MG63 (cell line): ENCODE measurements around the gene EIPR1. TPM values are rescaled to one million over a fixed set of nuclear protein-coding genes. Genes with fewer than 3 reads are reported as not detected.

Experiments
- DNase-seq: peaks from one replicate; pipeline ENCODE4 v3.0.0-alpha.2; 2020
- H3K27me3 ChIP-seq: fragments of 250-450 bp; sonication (Bioruptor Pico); 2 replicates; pipeline ENCODE4 v1.5.1; 2020; ENCODE audit warnings: mild to moderate bottlenecking, moderate library complexity
- H3K36me3 ChIP-seq: fragments of 250-450 bp; sonication (Bioruptor Pico); 2 replicates; pipeline ENCODE4 v1.5.1; 2020; ENCODE audit warnings: mild to moderate bottlenecking, moderate library complexity
- H3K4me3 ChIP-seq: fragments of 250-450 bp; sonication (Bioruptor Pico); 2 replicates; pipeline ENCODE4 v1.5.1; 2020; ENCODE audit warnings: mild to moderate bottlenecking, moderate library complexity
- H3K9me3 ChIP-seq: fragments of 250-450 bp; sonication (Bioruptor Pico); 2 replicates; pipeline ENCODE4 v1.5.1; 2020; ENCODE audit warnings: mild to moderate bottlenecking, moderate library complexity
- total RNA-seq: library from RNA; depleted of rRNA; stranded (reverse); fragments of >200 nt; shearing (Covaris generic); gene quantifications from 2 replicates; pipeline ENCODE4 v1.2.3, GENCODE V29; 2014; ENCODE audit warnings: low replicate concordance

EIPR1 gene
- total RNA-seq, 1 experiment from 2014 or later = 78.7 TPM

DNA sequence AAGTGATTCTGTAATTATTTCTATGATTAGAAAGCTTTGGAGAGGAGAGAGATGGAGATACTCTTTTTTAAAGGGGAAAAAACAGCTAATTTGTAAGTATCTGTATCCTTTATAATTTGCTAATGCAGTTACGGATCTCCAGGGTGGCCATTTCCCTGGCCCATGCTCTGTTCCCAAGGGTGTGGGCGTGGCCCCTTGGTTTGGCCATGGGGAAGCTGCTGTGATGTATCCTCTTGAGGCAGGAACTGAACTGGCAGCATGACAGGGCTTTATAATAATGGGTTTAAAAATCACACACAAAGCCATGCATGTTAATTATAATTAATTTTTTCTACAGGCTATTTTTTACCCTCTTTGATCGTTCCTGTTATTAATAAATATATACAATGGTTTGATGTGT lies 28.9 kb upstream of the EIPR1 start:
- no peak overlapping the region for H3K4me3 ChIP-seq
- H3K9me3 ChIP-seq = no peaks in the 10 kb centered on the region
- no peak for DNase-seq
- no peaks in the 10 kb centered on the region for H3K27me3 ChIP-seq
- peaks cover 24% of the 10 kb centered on the region for H3K36me3 ChIP-seq

DNA sequence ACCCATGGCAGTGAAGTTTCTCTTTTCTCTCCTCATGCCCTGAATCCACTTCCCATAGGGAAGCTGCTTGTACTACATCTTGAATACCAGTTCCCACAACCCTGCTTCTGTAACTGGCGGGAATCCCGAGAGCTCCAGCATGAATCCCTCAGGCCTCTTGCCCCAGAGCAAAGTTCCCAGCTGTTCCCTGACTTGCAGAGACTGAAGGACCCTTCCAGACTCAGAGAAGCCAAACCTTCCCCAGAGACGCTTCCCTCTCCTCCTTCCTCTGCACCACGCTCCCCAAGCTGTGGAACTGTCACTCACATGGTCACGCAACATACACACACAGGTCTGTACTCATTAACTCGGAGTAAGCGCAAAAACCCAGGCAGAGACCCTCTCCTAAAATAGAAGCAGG lies 28.3 kb upstream of the EIPR1 start:
- Histone ChIP-seq H3K4me3 (no peak overlapping the region), H3K9me3 (no peaks in the 10 kb centered on the region), H3K36me3 (peaks cover 29% of the 10 kb centered on the region), H3K27me3 (no peaks in the 10 kb centered on the region)
- DNase-seq = no peak

DNA sequence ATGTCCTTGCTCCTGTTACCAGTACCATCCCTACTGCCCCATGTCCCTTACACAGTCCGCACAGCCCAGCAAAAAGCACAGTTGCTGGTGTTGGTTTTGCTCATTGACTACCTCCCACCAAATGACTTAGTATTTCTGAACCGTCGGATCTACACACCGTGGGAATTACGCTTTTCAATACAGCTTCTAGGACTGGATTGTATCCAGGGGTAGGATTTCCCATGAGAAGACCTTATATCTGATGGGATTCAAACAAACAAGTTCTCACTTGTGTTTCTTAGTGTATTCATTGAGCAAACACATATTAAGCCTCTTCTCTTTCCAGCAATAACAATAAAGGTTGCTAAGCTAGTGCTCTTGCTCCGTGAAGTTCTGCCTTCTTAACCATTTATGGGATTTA lies 27.7 kb upstream of the EIPR1 start:
- H3K36me3 ChIP-seq = peaks cover 35% of the 10 kb centered on the region

DNA sequence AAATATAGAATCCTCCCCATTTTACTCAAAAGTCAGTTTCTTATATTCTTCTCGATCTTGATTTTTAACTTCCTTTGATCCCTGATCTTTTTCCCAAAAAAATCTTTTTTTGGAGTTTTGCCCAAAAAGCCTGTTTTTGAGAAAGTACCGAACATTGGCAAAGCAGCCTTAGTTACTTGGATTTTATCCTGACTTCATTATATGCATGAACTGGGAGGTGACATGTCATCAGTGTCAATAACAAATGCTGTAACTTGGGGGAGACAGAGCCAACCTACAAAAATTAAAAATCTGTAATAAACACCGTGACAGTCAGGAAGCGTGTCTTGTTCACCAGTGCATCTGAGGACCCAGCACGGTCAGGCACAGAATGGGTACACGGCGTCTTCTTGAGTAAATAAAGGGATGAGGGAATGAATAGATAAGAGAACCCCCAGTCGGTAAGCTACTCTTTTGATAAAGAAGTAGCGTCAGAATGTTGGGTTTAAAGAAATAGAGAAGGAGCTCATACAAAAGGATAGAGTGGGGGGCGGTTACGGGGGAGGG lies 26.8 kb upstream of the EIPR1 start:
- DNase-seq = no peak
- Histone ChIP-seq H3K9me3 (no peaks in the 10 kb centered on the region), H3K27me3 (no peaks in the 10 kb centered on the region), H3K36me3 (peaks cover 35% of the 10 kb centered on the region), H3K4me3 (no peak overlapping the region)

More for the DNA sequence above, 27.7 kb upstream of the EIPR1 start:
- Histone ChIP-seq H3K9me3 (no peaks in the 10 kb centered on the region), H3K27me3 (no peaks in the 10 kb centered on the region), H3K4me3 (no peak overlapping the region)
- DNase-seq = no peak

DNA sequence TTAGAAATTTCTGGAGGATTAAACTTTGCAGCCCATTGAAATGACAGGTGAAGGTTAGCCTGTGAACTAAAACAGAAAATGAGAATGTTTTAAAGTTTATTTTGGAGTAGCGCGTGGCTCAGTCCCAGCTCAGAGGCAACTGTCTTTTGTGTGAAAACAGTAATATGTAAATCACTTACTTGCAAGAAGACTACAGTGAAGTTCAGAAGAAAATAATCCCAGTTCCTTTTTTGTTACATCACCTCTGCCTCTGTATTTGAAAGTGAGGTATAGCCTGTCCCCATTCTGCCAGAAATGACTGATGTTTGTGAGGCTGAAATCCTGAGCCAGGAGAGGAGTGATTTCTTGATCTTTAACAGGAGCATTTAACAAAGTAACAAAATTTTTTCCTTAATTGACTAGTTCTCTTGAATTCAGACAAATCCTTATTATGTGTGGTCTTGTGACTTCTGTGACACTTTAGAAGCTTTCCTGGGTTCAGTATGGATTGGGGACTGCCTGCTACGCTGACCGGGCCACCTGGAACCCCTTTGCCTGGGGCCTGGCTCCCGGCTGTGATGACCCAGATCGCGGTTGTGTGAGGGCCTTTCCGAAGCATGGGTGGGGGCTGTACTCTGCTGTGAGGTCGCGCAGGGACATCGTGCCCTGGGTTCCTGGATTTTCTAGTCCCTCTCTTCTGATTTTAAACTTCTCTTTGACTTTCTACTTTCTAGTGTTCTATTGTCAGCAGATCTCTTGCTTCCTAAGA lies 26.1 kb upstream of the EIPR1 start:
- no peak for DNase-seq
- Histone ChIP-seq H3K36me3 (peaks cover 35% of the 10 kb centered on the region), H3K27me3 (no peaks in the 10 kb centered on the region), H3K4me3 (no peak overlapping the region), H3K9me3 (no peaks in the 10 kb centered on the region)

DNA sequence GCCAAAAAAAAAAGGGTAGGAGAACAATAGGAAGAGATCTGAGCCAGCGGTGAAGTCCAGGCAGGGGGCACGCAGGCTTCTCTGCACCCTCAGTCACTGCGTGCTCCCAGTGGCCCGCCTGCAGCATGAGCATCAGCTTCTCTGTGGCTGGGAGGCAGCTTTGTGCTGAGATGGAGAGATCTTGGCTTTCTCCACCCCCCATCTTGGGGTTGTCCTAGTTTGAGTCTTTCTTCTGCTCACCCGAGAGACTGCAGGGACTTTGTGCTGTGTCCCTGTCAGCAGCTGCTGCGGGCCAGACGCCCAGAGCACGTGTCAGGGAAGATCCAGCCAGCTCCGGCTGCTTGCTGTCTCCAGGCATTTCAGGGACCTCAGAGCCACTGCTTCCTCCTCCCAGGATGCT lies 22.2 kb upstream of the EIPR1 start:
- peaks cover 54% of the 10 kb centered on the region for H3K36me3 ChIP-seq
- H3K4me3 ChIP-seq = no peak overlapping the region
- DNase-seq = no peak
- peaks cover 19% of the 10 kb centered on the region for H3K9me3 ChIP-seq
- no peaks in the 10 kb centered on the region for H3K27me3 ChIP-seq

DNA sequence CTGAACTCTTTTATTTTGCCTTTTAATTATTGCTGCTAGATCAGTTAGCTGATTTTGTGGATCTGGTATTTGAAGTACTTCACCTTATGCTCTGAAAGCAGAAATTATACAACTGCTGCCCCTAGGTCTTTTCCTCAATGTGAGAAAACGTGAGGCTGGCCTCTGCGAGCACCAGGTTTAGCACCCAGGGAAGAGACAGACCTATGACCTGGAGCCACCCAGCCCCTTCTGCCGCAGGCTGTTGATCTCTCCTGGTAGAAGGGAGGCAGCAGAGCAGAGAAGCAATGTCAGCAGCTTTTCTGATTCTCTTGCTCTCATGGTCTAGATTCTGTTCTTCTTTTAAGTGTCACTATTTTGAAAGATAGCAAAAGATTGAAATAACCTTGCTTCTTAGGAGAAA lies 21.8 kb upstream of the EIPR1 start:
- no peak for DNase-seq
- peaks cover 54% of the 10 kb centered on the region for H3K36me3 ChIP-seq
- H3K27me3 ChIP-seq = no peaks in the 10 kb centered on the region
- peaks cover 19% of the 10 kb centered on the region for H3K9me3 ChIP-seq
- no peak overlapping the region for H3K4me3 ChIP-seq

DNA sequence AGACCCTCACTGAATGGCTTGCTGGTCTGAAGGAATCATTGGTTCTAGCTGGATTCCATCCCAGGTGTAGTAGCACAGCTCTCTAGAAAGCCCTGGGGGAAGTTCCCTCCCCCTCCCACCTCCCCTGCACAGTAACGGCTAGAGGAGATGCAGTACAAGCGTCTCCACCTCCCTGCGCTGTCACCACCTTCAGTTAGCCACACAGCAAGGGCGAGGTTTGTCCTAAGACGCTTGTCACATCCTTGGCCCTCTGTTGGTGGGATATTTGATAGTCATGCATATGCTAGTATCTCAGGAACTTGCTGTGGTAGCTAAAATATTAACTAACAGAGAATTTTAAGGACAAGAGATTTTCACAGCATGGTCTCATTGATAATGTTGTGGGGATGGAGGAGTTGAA lies 21.2 kb upstream of the EIPR1 start:
- H3K36me3 ChIP-seq = peaks cover 59% of the 10 kb centered on the region

DNA sequence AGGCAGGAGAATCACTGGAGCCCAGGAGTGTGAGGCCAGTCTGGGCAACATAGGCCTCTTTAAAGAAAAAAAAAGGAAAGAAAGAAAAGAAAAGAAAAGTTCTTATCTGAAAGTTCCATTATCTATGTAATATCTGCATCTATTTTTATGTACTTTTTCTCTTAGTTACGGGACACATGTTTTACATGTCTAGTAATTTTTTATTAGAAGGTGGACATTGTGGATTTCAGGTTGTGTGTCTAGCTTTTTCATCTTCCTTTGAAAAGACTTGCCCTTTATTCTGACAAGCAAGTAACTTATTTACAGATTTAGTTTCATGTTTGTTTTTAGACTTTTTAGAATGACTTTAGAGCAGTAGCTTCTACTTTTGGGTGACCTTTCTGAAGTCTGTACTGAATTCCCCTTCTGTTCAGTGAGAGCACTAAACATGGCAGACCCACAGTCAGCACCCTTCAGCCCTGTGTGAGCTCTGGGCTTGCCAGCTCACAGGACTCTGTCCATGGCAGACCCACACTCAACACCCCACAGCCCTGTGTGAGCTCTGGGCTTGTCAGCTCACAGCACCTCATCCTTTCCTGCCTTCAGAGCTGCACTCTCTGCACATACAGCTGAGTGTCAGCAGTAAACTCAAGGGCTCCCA lies 19.4 kb upstream of the EIPR1 start:
- peaks cover 19% of the 10 kb centered on the region for H3K9me3 ChIP-seq
- no peaks in the 10 kb centered on the region for H3K27me3 ChIP-seq
- no peak for DNase-seq
- H3K4me3 ChIP-seq = no peak overlapping the region
- H3K36me3 ChIP-seq = peaks cover 62% of the 10 kb centered on the region

More for the DNA sequence above, 21.2 kb upstream of the EIPR1 start:
- no peak for DNase-seq
- Histone ChIP-seq H3K27me3 (no peaks in the 10 kb centered on the region), H3K9me3 (peaks cover 19% of the 10 kb centered on the region), H3K4me3 (no peak overlapping the region)

DNA sequence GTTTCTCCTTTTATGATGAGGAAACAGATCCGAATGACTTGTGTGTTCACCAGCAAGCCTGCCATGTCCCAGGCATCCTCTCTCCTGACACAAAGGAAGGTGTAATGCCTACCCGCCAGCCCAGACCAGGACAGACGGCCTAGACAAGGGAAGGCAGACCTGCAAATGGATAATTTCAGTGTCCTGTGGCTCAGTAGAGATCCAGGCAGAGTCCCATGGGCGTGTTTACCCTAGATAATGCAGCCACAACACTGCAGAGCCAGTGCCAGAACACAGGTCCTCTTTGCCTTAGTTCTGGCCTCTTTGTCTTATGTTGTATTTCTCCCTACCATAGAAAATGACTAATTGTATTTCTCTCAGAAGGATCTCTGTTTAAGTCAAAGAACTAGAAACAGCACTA lies 14.6 kb upstream of the EIPR1 start:
- DNase-seq = no peak
- Histone ChIP-seq H3K36me3 (peaks cover 70% of the 10 kb centered on the region), H3K4me3 (no peak overlapping the region), H3K27me3 (no peaks in the 10 kb centered on the region), H3K9me3 (peaks cover 18% of the 10 kb centered on the region)

DNA sequence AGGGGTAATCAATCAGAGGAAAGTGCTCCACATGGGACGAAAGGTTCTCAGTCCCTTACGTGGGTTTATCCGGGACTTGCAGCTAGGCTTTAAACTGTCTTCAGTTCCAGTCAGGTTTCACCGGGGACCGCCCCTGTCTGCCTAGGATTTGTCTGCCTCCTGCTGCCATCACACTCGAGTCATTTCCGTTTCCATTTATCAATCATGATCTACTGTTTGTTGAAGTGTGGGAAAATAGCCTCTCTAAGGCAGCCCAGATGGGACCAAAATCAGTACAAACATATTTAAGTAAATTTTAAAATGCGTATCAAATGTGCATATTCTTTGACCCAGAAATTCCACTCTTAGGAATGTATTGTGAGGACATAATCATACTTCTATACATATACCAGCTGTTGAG lies 12.4 kb upstream of the EIPR1 start:
- H3K36me3 ChIP-seq = peaks cover 59% of the 10 kb centered on the region
- H3K4me3 ChIP-seq = no peak overlapping the region
- DNase-seq = no peak
- H3K27me3 ChIP-seq = no peaks in the 10 kb centered on the region
- peaks cover under 1% of the 10 kb centered on the region for H3K9me3 ChIP-seq

DNA sequence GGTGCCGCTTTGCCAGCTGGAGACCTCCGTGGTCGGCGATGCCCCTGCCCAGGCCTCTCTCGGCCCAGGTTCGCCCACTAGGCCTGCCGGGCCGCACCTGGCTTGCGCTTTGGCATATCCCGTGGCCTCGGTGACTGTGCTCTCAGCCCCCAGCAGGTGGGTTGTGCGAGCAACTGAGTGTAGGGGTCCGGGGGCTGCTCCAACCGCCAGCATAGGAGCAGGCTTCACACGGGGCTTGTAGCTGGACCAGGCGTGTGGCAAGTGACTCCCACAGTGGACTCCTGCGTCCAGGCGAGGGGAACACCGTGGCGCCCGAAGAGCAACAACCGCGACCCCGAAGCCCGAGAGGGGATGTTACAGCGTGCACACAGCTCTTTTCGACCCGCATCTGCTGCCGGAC lies 11.6 kb upstream of the EIPR1 start:
- Histone ChIP-seq H3K36me3 (peaks cover 62% of the 10 kb centered on the region), H3K27me3 (no peaks in the 10 kb centered on the region), H3K4me3 (no peak overlapping the region), H3K9me3 (no peaks in the 10 kb centered on the region; the same call in none of the 2 replicates)
- no peak for DNase-seq

DNA sequence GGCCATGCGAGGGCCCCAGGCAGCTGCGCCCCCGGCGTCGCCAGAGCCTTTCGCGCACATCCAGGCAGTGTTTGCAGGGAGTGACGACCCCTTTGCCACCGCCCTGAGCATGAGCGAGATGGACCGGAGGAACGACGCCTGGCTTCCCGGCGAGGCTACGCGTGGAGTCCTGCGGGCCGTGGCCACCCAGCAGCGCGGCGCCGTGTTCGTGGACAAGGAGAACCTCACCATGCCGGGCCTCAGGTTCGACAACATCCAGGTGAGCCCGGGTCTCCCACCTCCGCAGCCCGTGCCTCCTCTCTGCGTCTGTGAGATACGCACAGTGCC lies 10.8 kb upstream of the EIPR1 start:
- Histone ChIP-seq H3K27me3 (no peaks in the 10 kb centered on the region), H3K36me3 (peaks cover 59% of the 10 kb centered on the region), H3K9me3 (no peaks in the 10 kb centered on the region; the same call in none of the 2 replicates), H3K4me3 (no peak overlapping the region)
- DNase-seq = no peak

DNA sequence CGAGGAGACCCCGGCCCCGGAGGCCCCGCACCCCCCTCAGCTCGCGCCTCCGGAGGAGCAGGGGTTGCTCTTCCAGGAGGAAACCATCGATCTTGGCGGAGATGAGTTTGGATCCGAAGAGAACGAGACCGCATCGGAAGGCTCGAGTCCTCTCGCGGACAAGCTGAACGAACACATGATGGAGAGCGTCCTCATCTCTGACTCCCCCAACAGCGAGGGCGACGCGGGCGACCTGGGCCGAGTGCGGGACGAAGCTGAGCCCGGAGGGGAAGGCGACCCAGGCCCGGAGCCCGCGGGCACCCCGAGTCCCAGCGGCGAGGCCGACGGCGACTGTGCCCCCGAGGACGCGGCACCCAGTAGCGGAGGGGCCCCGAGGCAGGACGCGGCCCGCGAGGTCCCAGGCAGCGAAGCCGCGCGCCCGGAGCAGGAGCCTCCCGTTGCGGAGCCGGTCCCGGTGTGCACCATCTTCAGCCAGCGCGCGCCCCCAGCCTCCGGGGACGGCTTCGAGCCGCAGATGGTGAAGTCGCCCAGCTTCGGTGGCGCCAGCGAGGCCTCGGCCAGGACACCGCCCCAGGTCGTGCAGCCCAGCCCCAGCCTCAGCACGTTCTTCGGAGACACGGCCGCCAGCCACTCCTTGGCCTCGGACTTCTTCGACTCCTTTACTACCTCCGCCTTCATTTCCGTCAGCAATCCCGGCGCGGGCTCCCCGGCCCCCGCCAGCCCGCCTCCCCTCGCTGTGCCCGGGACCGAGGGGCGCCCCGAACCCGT lies 10.2 kb upstream of the EIPR1 start:
- DNase-seq = no peak
- no peak overlapping the region for H3K4me3 ChIP-seq
- H3K9me3 ChIP-seq = no peaks in the 10 kb centered on the region; the same call in none of the 2 replicates
- H3K27me3 ChIP-seq = no peaks in the 10 kb centered on the region
- peaks cover 58% of the 10 kb centered on the region for H3K36me3 ChIP-seq

DNA sequence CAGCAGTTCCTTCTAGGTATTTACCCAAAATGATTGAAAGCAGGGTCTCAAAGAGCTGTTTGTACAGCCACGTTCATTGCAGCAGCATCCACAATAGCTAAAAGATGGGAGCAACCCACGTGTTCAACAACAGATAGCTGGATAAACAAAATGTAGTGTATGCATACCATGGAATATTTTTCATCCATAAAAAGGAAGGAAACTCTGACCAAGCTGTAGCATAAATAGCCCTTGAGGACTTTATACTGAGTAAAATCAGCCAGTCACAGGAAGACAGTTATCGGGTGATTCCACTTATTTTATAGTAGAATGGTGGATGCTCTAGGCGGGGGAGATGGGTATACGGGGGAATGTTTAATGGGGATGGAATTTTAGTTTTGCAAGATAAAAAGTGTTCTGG lies 9.4 kb upstream of the EIPR1 start:
- Histone ChIP-seq H3K9me3 (no peaks in the 10 kb centered on the region; the same call in none of the 2 replicates), H3K36me3 (peaks cover 54% of the 10 kb centered on the region), H3K27me3 (no peaks in the 10 kb centered on the region), H3K4me3 (no peak overlapping the region)
- DNase-seq = no peak

DNA sequence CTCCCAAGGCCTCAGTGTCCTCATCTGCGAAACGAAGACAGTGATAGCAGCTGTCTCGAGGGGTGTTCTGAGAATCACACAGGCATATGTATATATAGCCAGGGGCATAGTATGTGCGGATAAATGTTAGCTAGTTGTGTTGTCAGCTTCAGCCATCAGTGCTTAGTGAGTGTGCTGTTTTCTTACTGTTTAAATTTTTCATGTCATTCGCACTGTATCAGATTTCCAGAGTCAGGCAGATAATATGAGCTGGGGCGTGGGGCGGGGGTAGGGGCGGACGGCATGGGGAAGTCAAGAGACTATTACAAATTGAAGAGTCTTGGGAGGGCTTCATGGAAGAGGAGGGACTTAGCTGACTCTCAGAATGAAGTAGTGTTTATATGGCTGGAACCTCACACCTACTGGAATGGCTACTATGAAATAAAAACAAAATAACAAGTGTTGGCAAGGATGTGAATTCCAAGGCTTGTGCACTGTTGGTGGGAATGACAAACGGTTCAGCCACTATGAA lies 8.9 kb upstream of the EIPR1 start:
- Histone ChIP-seq H3K27me3 (no peaks in the 10 kb centered on the region), H3K9me3 (no peaks in the 10 kb centered on the region; the same call in 1 of the 2 replicates), H3K4me3 (no peak overlapping the region), H3K36me3 (peaks cover 48% of the 10 kb centered on the region)
- no peak for DNase-seq
